GM18951 (cell line): ENCODE measurements around the gene SLC43A1.
A peak's percentile ranks its signal among the peaks of the same experiment; 100 is the strongest.

Experiments used
- POLR2A ChIP-seq: IDR thresholded peaks from 4 replicates; pipeline ENCODE4 v1.6.1; 2011; ENCODE audit warnings: mild to moderate bottlenecking; ENCODE audit not compliant: insufficient read length, insufficient read depth; ENCODE audit errors: extremely low read depth
- in situ Hi-C: fragments of 300-500 bp; cut with MboI; formaldehyde crosslinking; loops from one replicate; pipeline ENCODE4 v1.12.0; 2022; ENCODE audit warnings: low sequenced_read_pairs, mixed read lengths, inconsistent platforms; ENCODE audit not compliant: unreplicated experiment

The SLC43A1 gene

GRCh38 chr11:57484141-57484710 is 31.3 kb downstream of the SLC43A1 start:
- in situ Hi-C loops = no loop called here
- TF ChIP-seq POLR2A = no peak

- TF ChIP-seq POLR2A = no peak
- in situ Hi-C loops = no loop called here
Observed at GRCh38 chr11:57483562-57483918, 32.0 kb downstream of the SLC43A1 start.

- no peak for TF ChIP-seq POLR2A
- in situ Hi-C loops = no loop called here
Observed at GRCh38 chr11:57482782-57483561, 32.5 kb downstream of the SLC43A1 start.

- in situ Hi-C loops = no loop called here
- no peak for TF ChIP-seq POLR2A
Observed at GRCh38 chr11:57481915-57482781, 33.4 kb downstream of the SLC43A1 start.

- in situ Hi-C loops = no loop called here
- no peak for TF ChIP-seq POLR2A
Observed at GRCh38 chr11:57481315-57481714, 34.2 kb downstream of the SLC43A1 start.

- in situ Hi-C loops = no loop called here
- TF ChIP-seq POLR2A = no peak
Observed at GRCh38 chr11:57480409-57481137, 34.9 kb downstream of the SLC43A1 start.

- in situ Hi-C loops = no loop called here
- TF ChIP-seq POLR2A = no peak
Observed at GRCh38 chr11:57479911-57480310, 35.6 kb downstream of the SLC43A1 start.

- TF ChIP-seq POLR2A = no peak
- in situ Hi-C loops = no loop called here
Observed at GRCh38 chr11:57479021-57479663, 36.4 kb downstream of the SLC43A1 start.

GRCh38 chr11:57477507-57478189 is 37.9 kb downstream of the SLC43A1 start:
- no peak for TF ChIP-seq POLR2A
- in situ Hi-C loops = no loop called here

GRCh38 chr11:57476757-57477506 is 38.6 kb downstream of the SLC43A1 start:
- in situ Hi-C loops = no loop called here
- TF ChIP-seq POLR2A = peak; percentile 35

GRCh38 chr11:57476047-57476756 is 39.3 kb downstream of the SLC43A1 start:
- in situ Hi-C loops = no loop called here
- no peak for TF ChIP-seq POLR2A
